ENCODE measurements around the gene MANBA.

GRCh38 chr4:102723511-102723910, 37.3 kb downstream of the MANBA start:
- TF ChIP-seq CTCF (IDR thresholded peaks at IDR 0.05) (no peak), POLR2A (IDR thresholded peaks at IDR 0.05) (no peak)

Data from esophagus squamous epithelium (tissue), 4 donors.